LNCAP (cell line): ENCODE results near the gene PCDH15.

Experiments used
- CTCF ChIP-seq: fragments of 450-650 bp; IDR thresholded peaks from 2 replicates; pipeline ENCODE4 v1.5.1; 2017; ENCODE audit warnings: mild to moderate bottlenecking

The PCDH15 gene

GRCh38 chr10:54011117-54011516 lies 789.9 kb downstream of the PCDH15 start:
- no peak for TF ChIP-seq CTCF

- TF ChIP-seq CTCF, result no peak
Measured at GRCh38 chr10:54010337-54010933, 790.6 kb downstream of the PCDH15 start.

- no peak for TF ChIP-seq CTCF
Measured at GRCh38 chr10:54009672-54010071, 791.4 kb downstream of the PCDH15 start.

GRCh38 chr10:54002077-54002476 lies 799.0 kb downstream of the PCDH15 start:
- TF ChIP-seq CTCF, result no peak

GRCh38 chr10:53997953-53998352 lies 803.1 kb downstream of the PCDH15 start:
- peak; percentile 68 for TF ChIP-seq CTCF

- TF ChIP-seq CTCF, result no peak
Measured at GRCh38 chr10:53990799-53991238, 810.2 kb downstream of the PCDH15 start.

GRCh38 chr10:53983431-53983830 lies 817.6 kb downstream of the PCDH15 start:
- TF ChIP-seq CTCF, result no peak

- no peak for TF ChIP-seq CTCF
Measured at GRCh38 chr10:53980210-53980609, 820.8 kb downstream of the PCDH15 start.
